Stimulated activated CD8-positive, alpha-beta memory T cell treated with anti-CD3 and anti-CD28 coated beads, Interleukin-2, amount 100 ng/mL, for 48 hours (primary cell): Measurements from ENCODE around the gene L1CAM.

Source experiments
- DNase-seq, 2 donors: peaks; one replicate each; pipeline ENCODE4 v3.0.0-alpha.2; 2020; ENCODE audit warnings: low read depth in 2 of 2

L1CAM gene

GRCh38 chrX:153902385-153902784 lies 16.4 kb upstream of the L1CAM start:
- no peak for DNase-seq

- no peak for DNase-seq
These were observed 15.8 kb upstream of the L1CAM start for GRCh38 chrX:153901753-153902140.

- no peak for DNase-seq
These were observed 15.1 kb upstream of the L1CAM start for GRCh38 chrX:153900831-153901752.

GRCh38 chrX:153897899-153898298 lies 11.9 kb upstream of the L1CAM start:
- DNase-seq, result no peak

GRCh38 chrX:153889123-153889522 lies 3.1 kb upstream of the L1CAM start:
- DNase-seq, result no peak

- no peak for DNase-seq
These were observed 2.4 kb upstream of the L1CAM start for GRCh38 chrX:153888344-153888743.

GRCh38 chrX:153887385-153887784 lies 1.4 kb upstream of the L1CAM start:
- no peak for DNase-seq

- no peak for DNase-seq
These were observed 942 bp upstream of the L1CAM start for GRCh38 chrX:153886915-153887314.

- no peak for DNase-seq
These were observed 675 bp downstream of the L1CAM start for GRCh38 chrX:153885208-153885787.

- DNase-seq, result no peak
These were observed 1.4 kb downstream of the L1CAM start for GRCh38 chrX:153884590-153884989.

- DNase-seq, result no peak
These were observed 1.8 kb downstream of the L1CAM start for GRCh38 chrX:153884136-153884535.

- no peak for DNase-seq
These were observed 2.7 kb downstream of the L1CAM start for GRCh38 chrX:153883163-153883843.

- no peak for DNase-seq
These were observed 3.4 kb downstream of the L1CAM start for GRCh38 chrX:153882557-153882956.

GRCh38 chrX:153882086-153882498 lies 3.9 kb downstream of the L1CAM start:
- DNase-seq, result no peak

- no peak for DNase-seq
These were observed 4.7 kb downstream of the L1CAM start for GRCh38 chrX:153881281-153881680.

GRCh38 chrX:153880440-153880815 lies 5.5 kb downstream of the L1CAM start:
- no peak for DNase-seq

GRCh38 chrX:153879741-153880439 lies 6.1 kb downstream of the L1CAM start:
- DNase-seq, result no peak

GRCh38 chrX:153878969-153879653 lies 6.9 kb downstream of the L1CAM start:
- DNase-seq, result no peak

- no peak for DNase-seq
These were observed 7.6 kb downstream of the L1CAM start for GRCh38 chrX:153878345-153878744.

- DNase-seq, result no peak
These were observed 8.3 kb downstream of the L1CAM start for GRCh38 chrX:153877571-153878261.

GRCh38 chrX:153876112-153876491 lies 9.9 kb downstream of the L1CAM start:
- no peak for DNase-seq
